HepG2 (cell line): ENCODE results near the gene KMT2A. TPM values are rescaled to one million over a fixed set of nuclear protein-coding genes. Genes with fewer than 3 reads are reported as not detected.
A peak's percentile ranks its signal among the peaks of the same experiment; 100 is the strongest.

Experiments used
- AGO2 ChIP-seq: fragments of 200-400 bp; formaldehyde crosslinking; optimal IDR thresholded peaks from 2 replicates; pipeline ENCODE3; 2017; ENCODE audit warnings: mild to moderate bottlenecking, low read depth, low read length, moderate library complexity
- CHD2 ChIP-seq: IDR thresholded peaks from 2 replicates; pipeline ENCODE4 v1.6.1; 2011; ENCODE audit warnings: low read depth, low read length, improper control_type of control experiment
- DNMT3B ChIP-seq: conservative IDR thresholded peaks from 2 replicates; pipeline ENCODE4 v1.6.1; 2016; ENCODE audit warnings: missing biosample characterization, control low read depth
- FLYWCH1 ChIP-seq: sonication (generic); formaldehyde crosslinking; IDR thresholded peaks from 2 replicates; pipeline ENCODE4 v1.8.1; 2023; ENCODE audit warnings: mild to moderate bottlenecking, missing genetic modification reagents
- NCOA1 ChIP-seq: sonication (generic); formaldehyde crosslinking; IDR thresholded peaks from 2 replicates; pipeline ENCODE4 v1.9.0; 2021; ENCODE audit warnings: missing genetic modification reagents
- NR2F2 ChIP-seq: IDR thresholded peaks from 2 replicates; pipeline ENCODE4 v1.6.1; 2012; ENCODE audit warnings: low read depth, inconsistent platforms, borderline replicate concordance
- PITX1 ChIP-seq: sonication (generic); formaldehyde crosslinking; IDR thresholded peaks from 2 replicates; pipeline ENCODE4 v1.5.1; 2020; ENCODE audit warnings: mild to moderate bottlenecking, missing genetic modification reagents
- POLR2G ChIP-seq: fragments of 200-400 bp; formaldehyde crosslinking; IDR thresholded peaks from 2 replicates; pipeline ENCODE4 v1.6.1; 2018; ENCODE audit warnings: mild to moderate bottlenecking, low read depth, low read length, moderate library complexity
- SKI ChIP-seq: fragments of 450-650 bp; IDR thresholded peaks from one replicate; pipeline ENCODE4 v1.6.1; 2018; ENCODE audit warnings: mild to moderate bottlenecking; ENCODE audit not compliant: partially characterized antibody
- SMYD3 ChIP-seq: sonication (generic); formaldehyde crosslinking; IDR thresholded peaks from 2 replicates; pipeline ENCODE4 v1.8.1; 2023; ENCODE audit warnings: mild to moderate bottlenecking, missing genetic modification reagents
- SSRP1 ChIP-seq: IDR thresholded peaks from 2 replicates; pipeline ENCODE4 v1.6.1; 2016; ENCODE audit warnings: control low read depth
- TBL1XR1 ChIP-seq: fragments of 150-350 bp; IDR thresholded peaks from 2 replicates; pipeline ENCODE4 v1.6.1; 2014; ENCODE audit warnings: borderline replicate concordance, low read length; ENCODE audit not compliant: partially characterized antibody
- TBX2 ChIP-seq: sonication (generic); formaldehyde crosslinking; IDR thresholded peaks from 2 replicates; pipeline ENCODE4 v1.5.0; 2020; ENCODE audit warnings: missing genetic modification reagents, mild to moderate bottlenecking, borderline replicate concordance
- U2AF1 ChIP-seq: fragments of 200-400 bp; formaldehyde crosslinking; optimal IDR thresholded peaks from 2 replicates; pipeline ENCODE3; 2017; ENCODE audit warnings: mild to moderate bottlenecking, low read depth, low read length
- U2AF2 ChIP-seq: fragments of 200-400 bp; formaldehyde crosslinking; IDR thresholded peaks from 2 replicates; pipeline ENCODE4 v1.6.1; 2017; ENCODE audit warnings: low read depth, mild to moderate bottlenecking, low read length
- ZFP41 ChIP-seq: sonication (generic); formaldehyde crosslinking; IDR thresholded peaks from 2 replicates; pipeline ENCODE4 v1.4.0; 2020; ENCODE audit warnings: mild to moderate bottlenecking, missing genetic modification reagents, borderline replicate concordance
- ZNF34 ChIP-seq: sonication (generic); formaldehyde crosslinking; IDR thresholded peaks from 2 replicates; pipeline ENCODE4 v1.4.0; 2020; ENCODE audit warnings: mild to moderate bottlenecking, missing genetic modification reagents, borderline replicate concordance
- ZNF484 ChIP-seq: sonication (generic); formaldehyde crosslinking; IDR thresholded peaks from 2 replicates; pipeline ENCODE4 v1.5.1; 2020; ENCODE audit warnings: mild to moderate bottlenecking, low read depth, missing genetic modification reagents, borderline replicate concordance
- ZNF761 ChIP-seq: sonication (generic); formaldehyde crosslinking; conservative IDR thresholded peaks from 2 replicates; pipeline ENCODE4 v1.4.0; 2020; ENCODE audit warnings: mild to moderate bottlenecking, missing genetic modification reagents
- polyA plus RNA-seq, 8 experiments: library from polyadenylated mRNA; depleted of rRNA in 3 of 8; stranded (reverse) in 7 of 8; unstranded in 1 of 8; fragments of >200 nt; fragmentation: Illumina TruSeq in 4 of 8; extraction: Trizol in 4 of 8; gene quantifications; 2 replicates each; pipeline versions ENCODE4 v1.2.1 to v1.2.3, GENCODE V29; 2011 to 2016; ENCODE audit warnings: low read depth in 4 of 8, missing spikeins in 1 of 8, mixed read lengths in 1 of 8; ENCODE audit not compliant: insufficient read depth in 1 of 8
- total RNA-seq, 5 experiments: library from RNA; depleted of rRNA; stranded (reverse); fragments of >200 nt; fragmentation: Illumina TruSeq; extraction: Trizol; gene quantifications; 2 replicates each; pipeline ENCODE4 v1.2.3, GENCODE V29; 2016; ENCODE audit warnings: low read depth in 1 of 5
- TF ChIP-seq, protein P1 (sequence below): sonication (generic); formaldehyde crosslinking; IDR thresholded peaks from 2 replicates; pipeline ENCODE4 v1.5.0; 2020; ENCODE audit warnings: mild to moderate bottlenecking, missing genetic modification reagents
- TF ChIP-seq, protein P2 (sequence below): sonication (generic); formaldehyde crosslinking; IDR thresholded peaks from 2 replicates; pipeline ENCODE4 v1.5.1; 2020; ENCODE audit warnings: mild to moderate bottlenecking, missing genetic modification reagents, moderate library complexity

KMT2A gene
- total and polyA plus RNA-seq, 2 of the 13 experiments (the other 11 are each of a cell fraction or from before 2014, with no cell fraction given): 12.4 to 20.0 TPM

DNA sequence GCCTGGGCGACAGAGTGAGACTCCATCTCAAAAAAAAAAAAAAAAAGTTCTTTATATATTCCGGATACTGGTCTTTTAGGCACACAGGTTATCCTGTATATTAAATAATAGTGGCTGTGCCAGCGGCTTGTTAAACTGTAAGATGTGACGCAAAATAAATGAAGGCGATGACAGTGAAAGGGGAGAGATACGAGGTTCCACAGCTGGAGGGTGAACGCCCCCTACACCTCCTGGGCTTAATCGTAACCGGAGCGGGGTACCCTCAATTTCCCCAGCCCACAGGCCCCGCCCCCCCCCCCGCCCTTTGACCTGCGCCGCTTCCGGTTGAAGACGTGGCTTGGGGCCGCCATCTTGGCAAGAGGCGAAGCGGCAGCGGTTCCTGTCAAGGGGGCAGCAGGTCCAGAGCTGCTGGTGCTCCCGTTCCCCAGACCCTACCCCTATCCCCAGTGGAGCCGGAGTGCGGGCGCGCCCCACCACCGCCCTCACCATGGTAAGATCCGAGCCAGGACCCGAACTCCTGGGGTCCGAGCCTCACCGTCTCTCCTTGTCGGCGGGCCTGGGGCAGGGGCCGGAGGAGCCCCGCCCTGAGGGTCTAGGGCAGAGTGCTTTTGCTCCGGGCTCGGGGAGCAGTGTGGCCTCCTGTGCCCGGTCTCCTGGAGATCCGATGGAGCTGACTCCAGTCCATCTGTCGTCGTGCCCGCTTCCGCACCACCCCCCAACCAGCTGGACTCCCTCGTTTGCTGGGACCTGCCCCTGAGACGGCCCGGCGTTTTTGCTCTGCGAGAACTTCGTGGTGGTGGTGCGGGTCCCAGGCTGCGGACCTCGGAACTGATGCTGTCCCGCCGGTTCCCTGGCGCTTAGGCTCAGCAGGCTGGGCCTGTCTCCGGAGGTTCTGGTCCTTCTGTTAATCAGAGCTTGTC, 136.0 kb downstream of the KMT2A start, which contains the start of gene ARCN1 (continued):
- no peak for TF ChIP-seq ZNF484
- no peak for TF ChIP-seq U2AF2
- TF ChIP-seq, protein P1, sequence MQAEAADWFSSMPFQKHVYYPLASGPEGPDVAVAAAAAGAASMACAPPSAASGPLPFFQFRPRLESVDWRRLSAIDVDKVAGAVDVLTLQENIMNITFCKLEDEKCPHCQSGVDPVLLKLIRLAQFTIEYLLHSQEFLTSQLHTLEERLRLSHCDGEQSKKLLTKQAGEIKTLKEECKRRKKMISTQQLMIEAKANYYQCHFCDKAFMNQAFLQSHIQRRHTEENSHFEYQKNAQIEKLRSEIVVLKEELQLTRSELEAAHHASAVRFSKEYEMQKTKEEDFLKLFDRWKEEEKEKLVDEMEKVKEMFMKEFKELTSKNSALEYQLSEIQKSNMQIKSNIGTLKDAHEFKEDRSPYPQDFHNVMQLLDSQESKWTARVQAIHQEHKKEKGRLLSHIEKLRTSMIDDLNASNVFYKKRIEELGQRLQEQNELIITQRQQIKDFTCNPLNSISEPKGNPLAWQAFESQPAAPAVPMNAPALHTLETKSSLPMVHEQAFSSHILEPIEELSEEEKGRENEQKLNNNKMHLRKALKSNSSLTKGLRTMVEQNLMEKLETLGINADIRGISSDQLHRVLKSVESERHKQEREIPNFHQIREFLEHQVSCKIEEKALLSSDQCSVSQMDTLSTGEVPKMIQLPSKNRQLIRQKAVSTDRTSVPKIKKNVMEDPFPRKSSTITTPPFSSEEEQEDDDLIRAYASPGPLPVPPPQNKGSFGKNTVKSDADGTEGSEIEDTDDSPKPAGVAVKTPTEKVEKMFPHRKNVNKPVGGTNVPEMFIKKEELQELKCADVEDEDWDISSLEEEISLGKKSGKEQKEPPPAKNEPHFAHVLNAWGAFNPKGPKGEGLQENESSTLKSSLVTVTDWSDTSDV: no peak
- TF ChIP-seq NR2F2: no peak
- TF ChIP-seq TBX2: peak; percentile 56; the same call in 1 of the 2 replicates
- no peak for TF ChIP-seq ZNF34
- no peak for TF ChIP-seq FLYWCH1 (CRISPR knock-in tag)
- TF ChIP-seq DNMT3B (CRISPR knock-in tag): no peak
- no peak for TF ChIP-seq CHD2
- TF ChIP-seq AGO2: peak; percentile 93
- TF ChIP-seq, protein P2, sequence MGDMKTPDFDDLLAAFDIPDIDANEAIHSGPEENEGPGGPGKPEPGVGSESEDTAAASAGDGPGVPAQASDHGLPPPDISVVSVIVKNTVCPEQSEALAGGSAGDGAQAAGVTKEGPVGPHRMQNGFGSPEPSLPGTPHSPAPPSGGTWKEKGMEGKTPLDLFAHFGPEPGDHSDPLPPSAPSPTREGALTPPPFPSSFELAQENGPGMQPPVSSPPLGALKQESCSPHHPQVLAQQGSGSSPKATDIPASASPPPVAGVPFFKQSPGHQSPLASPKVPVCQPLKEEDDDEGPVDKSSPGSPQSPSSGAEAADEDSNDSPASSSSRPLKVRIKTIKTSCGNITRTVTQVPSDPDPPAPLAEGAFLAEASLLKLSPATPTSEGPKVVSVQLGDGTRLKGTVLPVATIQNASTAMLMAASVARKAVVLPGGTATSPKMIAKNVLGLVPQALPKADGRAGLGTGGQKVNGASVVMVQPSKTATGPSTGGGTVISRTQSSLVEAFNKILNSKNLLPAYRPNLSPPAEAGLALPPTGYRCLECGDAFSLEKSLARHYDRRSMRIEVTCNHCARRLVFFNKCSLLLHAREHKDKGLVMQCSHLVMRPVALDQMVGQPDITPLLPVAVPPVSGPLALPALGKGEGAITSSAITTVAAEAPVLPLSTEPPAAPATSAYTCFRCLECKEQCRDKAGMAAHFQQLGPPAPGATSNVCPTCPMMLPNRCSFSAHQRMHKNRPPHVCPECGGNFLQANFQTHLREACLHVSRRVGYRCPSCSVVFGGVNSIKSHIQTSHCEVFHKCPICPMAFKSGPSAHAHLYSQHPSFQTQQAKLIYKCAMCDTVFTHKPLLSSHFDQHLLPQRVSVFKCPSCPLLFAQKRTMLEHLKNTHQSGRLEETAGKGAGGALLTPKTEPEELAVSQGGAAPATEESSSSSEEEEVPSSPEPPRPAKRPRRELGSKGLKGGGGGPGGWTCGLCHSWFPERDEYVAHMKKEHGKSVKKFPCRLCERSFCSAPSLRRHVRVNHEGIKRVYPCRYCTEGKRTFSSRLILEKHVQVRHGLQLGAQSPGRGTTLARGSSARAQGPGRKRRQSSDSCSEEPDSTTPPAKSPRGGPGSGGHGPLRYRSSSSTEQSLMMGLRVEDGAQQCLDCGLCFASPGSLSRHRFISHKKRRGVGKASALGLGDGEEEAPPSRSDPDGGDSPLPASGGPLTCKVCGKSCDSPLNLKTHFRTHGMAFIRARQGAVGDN (CRISPR knock-in tag): peak; percentile 75
- no peak for TF ChIP-seq U2AF1
- TF ChIP-seq PITX1 (CRISPR knock-in tag): 0 out of 2 replicates have a peak, but pooled peaks have one; percentile 29
- TF ChIP-seq TBL1XR1: no peak
- no peak for TF ChIP-seq SSRP1 (CRISPR knock-in tag)
- 0 out of 2 replicates have a peak, but pooled peaks have one; percentile 82 for TF ChIP-seq NCOA1 (CRISPR knock-in tag)
- TF ChIP-seq SMYD3 (CRISPR knock-in tag): no peak
- TF ChIP-seq SKI: no peak
- TF ChIP-seq ZFP41 (CRISPR knock-in tag): no peak
- 0 out of 2 replicates have a peak, but pooled peaks have one; percentile 39 for TF ChIP-seq ZNF761 (CRISPR knock-in tag)
- TF ChIP-seq POLR2G: peak; percentile 85
